NCI-H128 (cell line): ENCODE data around the gene CYP27A1.
"Not testable (repeated sequence)": the region's sequence is repeated elsewhere in the genome, so short reads cannot be mapped to it uniquely, and the experiment has no call there.

ENCODE experiments used
- DNase-seq: peaks from one replicate; lab custom pipeline; 2025; ENCODE audit not compliant: unreplicated experiment; lab: John Stamatoyannopoulos, UW

CYP27A1 gene

DNA sequence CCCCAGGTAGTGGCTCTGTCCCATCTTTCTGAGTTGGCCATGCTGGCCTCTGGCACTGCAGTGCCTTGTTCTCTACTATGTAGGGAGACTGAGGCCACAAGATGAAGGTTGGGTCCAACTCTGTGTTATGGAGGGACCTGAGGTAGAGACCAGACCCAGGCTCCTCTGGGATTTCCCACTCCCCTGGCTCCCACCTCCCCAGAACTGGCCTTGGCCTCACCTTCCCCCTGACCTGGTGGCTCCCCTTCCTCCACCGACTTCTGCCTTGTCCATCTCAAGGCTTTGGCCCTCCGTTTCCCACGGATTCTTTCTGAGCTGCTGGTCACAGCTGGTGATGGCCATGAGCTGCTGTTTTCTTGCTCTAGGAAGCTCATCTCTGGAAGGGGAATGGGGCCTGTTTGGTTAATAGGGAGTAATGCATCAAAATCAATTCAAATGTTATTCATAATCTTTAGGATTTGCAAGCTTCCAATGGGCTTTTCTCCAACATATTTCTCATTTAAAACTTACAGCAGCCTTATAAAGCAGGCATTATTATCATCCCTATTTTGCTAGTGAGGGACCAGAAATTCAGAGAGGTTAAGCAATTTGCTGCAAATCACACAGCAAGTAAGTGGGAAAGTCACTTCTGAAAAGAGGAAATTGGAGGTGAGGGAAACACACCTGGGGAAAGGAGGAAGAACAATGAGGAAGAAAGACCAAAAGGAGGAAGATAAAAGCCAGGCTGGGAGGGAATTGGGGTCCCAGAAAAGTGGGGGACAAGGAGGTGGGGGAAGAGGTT lies 48.8 kb downstream of the CYP27A1 start:
- DNase-seq: no peak

GRCh38 chr2:218831378-218831990 lies 49.5 kb downstream of the CYP27A1 start, which contains the start of gene PRKAG3:
TSS of gene PRKAG3 (minus strand) at chr2:218831803.
- no peak for DNase-seq

- no peak for DNase-seq
Measured at GRCh38 chr2:218832081-218832480, 50.1 kb downstream of the CYP27A1 start.

DNA sequence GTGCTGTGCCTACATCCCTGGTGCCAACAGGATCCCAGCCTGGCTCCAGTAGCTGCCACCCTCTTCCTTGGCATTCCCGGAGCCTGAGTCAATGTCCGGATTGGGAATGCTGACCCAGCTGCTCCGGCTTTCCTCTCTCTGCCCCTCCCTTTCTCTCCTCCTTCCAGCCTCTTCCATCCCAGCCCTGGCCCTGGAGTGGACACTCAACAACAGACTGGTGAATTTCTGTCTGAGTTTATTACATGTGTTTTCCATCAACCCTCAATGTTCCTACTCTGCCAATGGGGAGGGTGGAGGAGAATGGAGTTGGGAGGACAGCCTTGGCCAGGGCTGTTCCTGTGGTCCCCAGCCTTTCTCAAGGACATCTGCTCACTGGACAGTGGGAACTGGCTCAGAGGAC lies 50.6 kb downstream of the CYP27A1 start:
- DNase-seq: no peak

DNA sequence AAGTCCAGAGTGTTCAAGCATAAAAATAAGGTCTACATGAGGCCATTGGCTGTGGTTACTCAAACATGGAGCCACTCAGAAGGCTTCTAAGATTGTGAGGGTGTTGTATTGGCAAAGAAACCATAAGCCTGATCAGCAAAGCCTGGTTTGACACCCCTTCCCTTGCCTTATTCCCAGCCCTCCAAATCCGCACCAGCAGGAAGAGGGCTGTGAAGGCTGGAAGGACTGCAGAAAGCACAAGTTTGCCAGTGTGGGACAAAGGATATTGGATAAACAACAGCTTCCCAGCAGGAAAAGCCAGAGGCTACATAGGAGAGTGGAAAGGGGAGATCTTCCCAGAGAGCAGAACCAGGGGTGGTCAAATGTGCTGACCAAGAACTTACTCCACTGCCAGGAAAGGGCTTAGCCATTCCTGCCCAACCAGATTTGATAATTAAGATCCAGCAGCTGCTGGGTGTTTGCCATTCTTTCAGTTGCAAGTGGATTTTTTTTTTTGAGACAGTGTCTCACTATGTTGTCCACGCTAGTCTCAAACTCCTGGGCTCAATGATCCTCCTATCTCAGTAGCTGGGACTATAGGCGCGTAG lies 51.2 kb downstream of the CYP27A1 start:
- no peak for DNase-seq

DNA sequence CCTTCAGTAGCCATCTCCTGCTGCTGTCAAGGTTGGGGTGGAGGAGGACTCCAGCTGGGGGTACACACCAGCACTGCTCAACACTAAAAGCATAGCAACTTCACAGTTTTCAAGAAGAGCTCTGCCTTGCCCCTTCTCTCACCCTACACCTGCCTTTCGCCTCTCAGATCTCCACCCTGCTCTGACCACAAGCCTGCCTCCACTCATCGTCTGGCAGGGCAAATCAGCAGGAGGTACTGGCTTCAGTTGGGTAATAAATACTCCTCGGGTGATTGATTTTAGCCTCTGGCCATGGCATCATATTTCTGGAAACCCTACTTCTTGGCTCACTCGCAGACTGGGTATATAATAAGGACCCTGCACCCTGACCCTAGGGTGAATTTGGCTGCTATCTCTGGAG lies 52.7 kb downstream of the CYP27A1 start:
- DNase-seq: no peak

DNA sequence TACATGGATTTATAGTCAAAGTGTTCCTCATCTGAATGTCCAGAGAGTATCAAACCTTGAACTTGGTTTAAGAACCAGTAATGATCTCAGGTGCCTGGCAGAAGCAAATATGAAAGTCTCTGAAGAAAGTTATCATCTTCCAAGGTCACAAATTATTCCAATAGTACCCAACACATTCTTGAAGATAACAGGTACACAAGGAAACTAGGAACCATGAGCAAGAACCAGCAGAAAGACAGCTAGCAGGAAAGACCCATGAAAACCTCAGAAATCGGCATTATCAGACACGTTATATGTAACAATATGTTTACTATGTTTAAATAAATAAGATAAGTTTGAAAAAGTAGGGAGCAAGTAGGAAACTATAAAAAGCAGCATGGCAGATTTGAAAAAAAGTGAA lies 55.5 kb downstream of the CYP27A1 start:
- no peak for DNase-seq

DNA sequence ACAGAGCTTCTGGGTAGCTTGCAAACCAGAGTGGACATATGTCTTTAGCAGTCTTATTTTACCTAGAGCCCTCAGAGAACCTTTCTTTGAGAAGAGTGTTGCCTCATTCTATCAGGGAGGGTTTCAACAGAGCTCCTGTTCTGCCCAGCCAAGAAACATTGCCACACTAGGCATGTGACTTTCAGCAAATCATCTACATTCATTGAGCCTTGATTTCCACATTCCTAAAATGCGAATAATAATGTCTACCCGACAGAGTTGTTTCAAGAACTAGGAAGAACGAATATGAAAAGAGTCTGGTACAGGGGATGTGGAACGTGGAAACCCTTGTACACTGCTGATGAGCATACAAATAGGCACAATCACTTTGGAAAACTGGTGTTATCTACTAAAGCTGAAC lies 57.5 kb downstream of the CYP27A1 start:
- no peak for DNase-seq

DNA sequence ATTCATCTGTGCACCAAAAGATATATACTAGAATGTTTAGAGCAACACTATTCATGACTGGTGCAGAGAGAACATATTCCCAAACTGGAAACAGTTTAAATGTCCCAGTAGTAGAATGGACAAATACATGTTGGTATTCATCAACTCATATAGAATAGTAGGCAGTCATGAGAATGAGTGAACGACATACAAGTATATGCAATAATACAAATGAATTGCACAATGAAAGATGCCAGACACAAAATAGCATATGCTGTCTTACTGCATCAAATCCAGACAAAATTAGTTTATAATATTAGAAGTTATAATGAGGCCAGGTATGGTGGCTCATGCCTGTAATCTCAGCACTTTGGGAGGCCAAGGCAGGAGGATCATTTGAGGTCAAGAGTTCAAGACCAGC lies 57.9 kb downstream of the CYP27A1 start:
- no peak for DNase-seq

- DNase-seq: not testable (repeated sequence)
Measured at GRCh38 chr2:218844334-218844733, 62.4 kb downstream of the CYP27A1 start.

GRCh38 chr2:218846963-218847362 lies 65.0 kb downstream of the CYP27A1 start:
- DNase-seq: not testable (repeated sequence)

GRCh38 chr2:218849721-218850120 lies 67.8 kb downstream of the CYP27A1 start:
- DNase-seq: no peak

- no peak for DNase-seq
Measured at GRCh38 chr2:218850796-218851195, 68.8 kb downstream of the CYP27A1 start.

- DNase-seq: no peak
Measured at GRCh38 chr2:218851286-218851685, 69.3 kb downstream of the CYP27A1 start.

- peak; percentile 11 for DNase-seq
Measured at GRCh38 chr2:218852911-218853667, 71.1 kb downstream of the CYP27A1 start.

DNA sequence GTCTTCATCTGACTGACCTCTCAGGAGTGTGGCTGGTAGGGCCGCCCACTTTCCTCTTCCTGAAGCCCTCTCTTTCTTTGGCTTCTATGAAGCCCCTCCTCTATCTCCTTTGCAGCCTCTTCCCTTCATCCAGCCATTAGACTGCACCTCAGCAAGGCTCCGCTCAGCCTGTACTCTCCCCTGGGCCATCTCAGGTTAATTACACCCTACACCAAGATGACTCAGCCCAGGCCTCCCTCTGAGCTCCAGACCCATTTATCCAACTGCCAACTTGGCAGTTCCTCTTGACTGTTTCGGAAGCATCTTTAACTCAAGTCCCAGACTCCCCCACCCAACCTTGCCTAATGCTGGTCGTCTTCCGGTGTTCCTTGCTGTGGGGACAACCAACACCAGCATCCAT lies 71.8 kb downstream of the CYP27A1 start:
- no peak for DNase-seq

DNA sequence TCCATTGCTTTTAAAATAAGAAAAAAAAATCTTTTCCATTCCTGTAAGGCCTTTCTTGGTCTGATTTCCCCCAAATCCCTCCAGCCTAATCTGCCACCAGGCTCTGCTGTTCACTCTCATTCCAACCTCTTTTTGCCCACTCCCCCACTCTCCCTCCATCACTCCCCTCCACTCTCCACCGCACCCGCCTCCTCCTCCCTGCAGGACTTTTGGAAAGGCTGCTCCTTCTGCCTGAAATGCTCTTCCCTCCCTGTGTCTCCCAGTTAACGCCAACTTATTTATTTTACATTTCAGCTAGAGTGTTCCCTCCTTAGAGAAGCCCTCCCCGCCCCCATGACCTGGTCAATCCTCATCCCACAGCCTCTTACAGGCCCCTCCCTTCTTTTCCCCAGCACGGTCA lies 72.9 kb downstream of the CYP27A1 start:
- DNase-seq: no peak

DNA sequence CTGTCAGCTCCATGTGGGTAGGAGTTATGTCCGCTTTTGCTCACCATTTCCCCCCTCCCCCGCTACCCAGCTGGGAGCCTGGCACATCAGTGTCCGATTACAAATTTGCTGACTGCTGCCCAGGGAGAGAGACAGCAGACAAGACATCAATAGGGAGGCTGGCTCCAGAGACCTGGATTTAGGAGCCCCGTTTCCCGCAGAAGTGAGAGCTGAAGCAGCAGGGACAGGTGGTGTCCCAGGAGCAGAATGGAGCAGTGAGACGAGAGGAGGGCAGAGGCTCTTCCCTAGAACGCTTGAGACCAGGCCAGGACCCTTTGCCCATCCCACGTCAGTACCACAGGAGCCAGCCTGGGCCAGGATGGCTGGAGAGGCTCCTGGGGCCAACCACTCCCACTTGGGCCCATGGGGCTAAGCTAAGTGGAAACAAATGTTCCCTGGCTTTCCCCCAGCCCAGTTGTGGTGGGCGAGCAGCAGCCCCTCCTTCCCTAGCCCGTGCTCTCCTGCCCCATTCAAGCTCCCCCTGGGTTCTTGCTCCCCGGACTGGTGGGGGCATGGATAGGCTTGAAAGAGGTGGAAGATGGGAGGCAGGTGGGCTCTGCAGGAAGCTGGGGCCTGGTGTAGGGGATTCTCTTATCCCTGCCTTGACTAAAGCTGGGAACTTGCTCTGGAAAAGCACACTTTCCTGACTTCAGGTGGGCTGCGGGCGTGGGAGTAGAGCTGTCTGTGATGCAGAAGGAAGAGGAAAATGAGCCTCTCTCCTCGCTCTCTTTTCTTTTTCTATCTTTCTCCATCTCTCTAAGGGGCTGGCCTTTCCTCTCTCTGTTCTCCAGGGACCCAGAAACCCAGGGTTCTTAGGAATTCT lies 73.6 kb downstream of the CYP27A1 start:
- DNase-seq: no peak

DNA sequence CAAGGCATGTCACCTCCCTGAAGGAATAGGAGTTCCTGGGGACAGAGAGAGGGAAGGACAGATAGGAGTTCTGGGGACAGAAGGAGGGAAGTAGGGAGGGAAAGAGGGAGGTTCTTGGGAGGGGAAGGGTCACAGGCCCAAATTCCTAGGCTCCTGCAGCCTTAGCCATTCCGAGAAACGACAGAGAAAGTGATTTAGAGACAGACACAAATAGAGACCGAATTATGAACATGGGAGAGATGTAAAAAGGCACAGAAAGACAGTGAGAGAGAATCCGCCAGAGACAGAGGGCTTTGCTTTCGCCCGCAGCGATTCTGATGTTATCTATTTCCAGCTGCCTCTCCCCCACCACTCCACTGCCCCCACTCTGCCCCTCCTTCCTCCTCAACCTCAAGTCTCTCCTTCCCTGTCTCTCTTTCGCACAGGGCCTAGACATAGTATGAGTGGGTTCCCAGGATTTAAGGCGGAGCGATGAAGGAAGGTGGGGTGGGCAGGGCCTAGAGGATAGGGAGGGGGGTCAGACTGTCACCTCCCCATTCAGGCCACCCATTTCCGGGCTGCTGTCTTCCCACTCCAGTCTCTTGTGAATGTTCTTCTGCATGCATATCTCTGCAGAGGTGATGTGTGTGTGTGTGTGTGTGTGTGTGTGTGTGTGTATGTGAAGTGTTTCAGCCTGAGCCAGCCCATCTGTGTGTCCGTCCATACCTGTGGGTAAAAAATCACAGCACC lies 74.4 kb downstream of the CYP27A1 start:
- DNase-seq: no peak

GRCh38 chr2:218856896-218857243 lies 74.9 kb downstream of the CYP27A1 start:
- no peak for DNase-seq
